ENCODE data around the gene AFF4.
A peak's percentile ranks its signal among the peaks of the same experiment; 100 is the strongest.
"Not testable (repeated sequence)": the region's sequence is repeated elsewhere in the genome, so short reads cannot be mapped to it uniquely, and the experiment has no call there.

Gene AFF4

GRCh38 chr5:132884548-132884947 is 78.9 kb downstream of the AFF4 start:
- no peak for DNase-seq

DNA sequence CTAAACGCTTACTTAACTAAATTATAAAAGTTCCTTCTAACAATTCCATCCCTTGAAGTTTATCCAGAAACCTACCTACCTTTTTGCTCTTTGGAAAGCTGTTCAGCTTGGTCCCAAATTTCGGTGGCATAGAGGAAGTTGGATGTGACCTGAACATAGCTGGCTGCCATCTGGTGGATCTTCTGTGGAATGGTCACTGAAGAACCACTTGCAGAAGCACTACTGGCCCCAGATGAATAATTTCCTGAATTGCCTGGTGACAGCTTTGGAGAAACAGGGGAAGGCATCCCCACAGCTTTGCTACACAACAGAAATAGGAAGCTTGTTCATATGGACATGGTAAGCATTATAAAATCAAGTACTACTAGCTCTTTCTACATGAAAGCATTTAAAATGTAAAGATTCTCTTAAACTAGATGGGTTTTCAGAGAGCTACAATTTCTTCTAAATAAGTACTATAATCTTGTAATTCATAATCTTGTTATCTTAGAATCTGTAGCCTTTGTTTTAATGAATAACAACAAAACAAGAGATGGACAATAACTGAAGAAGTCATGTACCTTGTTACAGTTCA is 80.1 kb downstream of the AFF4 start:
- peak; percentile 65 for DNase-seq

- DNase-seq = no peak
Observed at GRCh38 chr5:132877938-132878337, 85.5 kb downstream of the AFF4 start.

DNA sequence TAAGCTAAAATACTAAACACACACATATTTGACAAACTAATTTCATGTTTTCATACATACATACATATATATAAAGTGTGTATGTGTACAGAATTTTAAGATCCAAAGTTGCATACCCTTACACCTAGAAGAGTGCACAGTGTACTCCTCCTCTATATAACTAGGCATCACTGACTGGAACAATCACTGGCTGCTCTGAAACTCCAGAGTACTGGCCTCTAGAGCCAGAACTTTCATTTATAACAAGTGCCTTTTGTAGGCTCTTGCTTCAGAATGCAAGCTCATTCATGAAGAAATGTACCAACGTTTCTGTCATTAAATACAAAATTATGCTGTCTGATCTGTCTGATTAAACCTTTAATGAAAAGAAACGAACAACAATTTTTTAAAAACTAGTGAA is 86.0 kb downstream of the AFF4 start:
- DNase-seq = no peak

GRCh38 chr5:132876020-132876759 is 87.2 kb downstream of the AFF4 start:
- DNase-seq = no peak

DNA sequence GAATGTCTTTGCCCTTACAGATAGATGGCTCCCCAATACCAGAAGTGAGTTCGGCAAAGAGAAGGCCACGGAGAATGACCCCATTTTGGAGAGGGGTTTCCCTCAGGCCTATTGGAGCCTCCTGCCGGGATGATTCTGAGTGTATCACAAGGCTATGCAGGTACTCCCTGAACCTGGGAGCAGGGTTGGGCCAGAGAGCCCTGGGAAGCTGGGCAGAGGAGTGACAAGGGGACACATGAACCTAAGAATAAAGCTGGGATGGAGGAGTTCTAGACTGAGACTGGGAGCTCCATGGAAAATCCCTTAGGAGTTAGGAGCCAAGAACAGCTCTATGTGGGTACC is 89.5 kb downstream of the AFF4 start:
- no peak for DNase-seq

GRCh38 chr5:132873119-132873929 is 90.1 kb downstream of the AFF4 start, which contains the start of gene LEAP2:
LEAP2 (plus strand) TSS chr5:132873668; CDS start chr5:132873695, 27 bp downstream.
- DNase-seq = no peak

GRCh38 chr5:132872788-132873118 is 90.7 kb downstream of the AFF4 start:
- no peak for DNase-seq

DNA sequence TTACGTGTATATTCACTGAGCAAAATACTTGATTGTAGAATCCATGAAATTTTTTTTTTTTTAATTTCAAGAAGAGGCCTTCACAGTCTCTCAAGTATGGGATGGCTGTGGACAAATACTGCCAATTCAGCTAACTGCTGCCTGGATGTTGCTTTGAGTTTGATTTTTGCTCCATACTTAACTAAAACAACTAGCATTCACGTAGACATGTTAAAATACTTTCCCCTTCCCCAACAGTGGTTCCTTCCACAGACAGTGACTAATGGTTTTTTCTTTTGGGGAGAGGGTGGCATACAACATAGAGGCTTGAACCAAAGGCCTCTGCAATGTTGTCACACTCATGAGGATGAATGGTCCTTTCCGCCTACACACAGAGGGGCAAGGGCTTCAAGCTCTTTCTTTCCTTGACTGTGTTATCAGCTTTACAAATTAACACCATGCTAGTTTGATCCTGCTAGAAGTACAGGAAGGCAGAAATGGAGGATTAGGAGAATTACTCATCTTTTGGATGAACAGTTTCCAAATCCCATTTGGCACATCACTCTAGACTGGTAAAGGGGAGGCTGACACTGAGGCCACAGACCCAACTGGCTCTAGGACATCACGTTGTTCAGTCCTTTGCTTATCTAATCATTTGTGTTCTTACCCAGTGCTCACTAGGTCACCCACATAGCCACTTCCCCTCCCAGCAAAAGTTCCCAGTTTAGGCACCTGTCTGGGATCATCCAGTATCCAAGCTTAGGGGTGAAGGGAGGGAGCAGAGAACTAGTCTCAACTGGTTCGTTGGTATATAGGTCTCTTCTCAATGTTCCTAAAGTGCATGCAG is 91.8 kb downstream of the AFF4 start:
- no peak for DNase-seq

DNA sequence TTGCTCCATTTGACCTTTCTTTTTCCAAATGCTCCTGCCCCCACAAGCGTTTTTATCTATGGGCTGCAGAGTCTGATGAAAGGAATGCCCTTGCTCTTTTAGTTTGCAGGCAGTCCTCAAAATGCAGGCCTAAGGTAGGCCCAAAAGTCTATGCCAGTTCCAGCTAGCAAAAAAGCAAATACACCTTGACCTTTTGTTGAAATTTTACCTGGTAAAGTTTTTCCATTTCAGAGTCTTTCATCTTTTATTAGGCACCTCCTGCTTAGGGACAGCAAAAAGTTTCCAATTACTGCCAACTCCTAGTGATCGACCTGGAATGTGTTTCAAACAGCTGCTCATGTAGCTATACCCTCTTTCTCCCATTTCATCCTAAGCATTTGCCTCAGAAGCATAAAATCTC is 92.6 kb downstream of the AFF4 start:
- no peak for DNase-seq

DNA sequence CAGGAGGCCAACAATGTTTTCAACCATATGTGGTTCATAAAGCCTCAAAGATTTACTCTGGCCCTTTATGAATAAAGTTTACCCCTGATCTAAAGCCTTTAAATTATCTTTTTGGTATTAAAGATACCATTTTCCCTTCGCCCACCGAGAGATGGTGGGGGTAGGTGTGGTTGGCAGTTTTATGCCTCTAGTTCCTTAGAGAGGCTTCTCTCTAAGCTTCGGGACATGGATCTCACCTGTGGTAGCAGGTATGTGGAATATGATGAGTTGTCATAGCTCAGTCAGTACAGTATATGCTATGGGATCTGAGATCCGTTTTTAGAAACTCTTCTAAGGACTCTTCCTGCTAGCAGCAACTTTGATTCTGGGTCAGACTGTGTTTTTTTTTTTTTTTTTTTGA is 94.7 kb downstream of the AFF4 start:
- DNase-seq = no peak

GRCh38 chr5:132867046-132867451 is 96.4 kb downstream of the AFF4 start:
- no peak for DNase-seq

GRCh38 chr5:132866342-132867045 is 96.9 kb downstream of the AFF4 start, which contains the start of the genes GDF9 and UQCRQ:
GDF9 (minus strand) TSS chr5:132866469; CDS start chr5:132864533, 1,936 bp downstream.
UQCRQ (plus strand) TSS chr5:132866642; CDS start chr5:132866882, 240 bp downstream.
- peak; percentile 96 for DNase-seq

DNA sequence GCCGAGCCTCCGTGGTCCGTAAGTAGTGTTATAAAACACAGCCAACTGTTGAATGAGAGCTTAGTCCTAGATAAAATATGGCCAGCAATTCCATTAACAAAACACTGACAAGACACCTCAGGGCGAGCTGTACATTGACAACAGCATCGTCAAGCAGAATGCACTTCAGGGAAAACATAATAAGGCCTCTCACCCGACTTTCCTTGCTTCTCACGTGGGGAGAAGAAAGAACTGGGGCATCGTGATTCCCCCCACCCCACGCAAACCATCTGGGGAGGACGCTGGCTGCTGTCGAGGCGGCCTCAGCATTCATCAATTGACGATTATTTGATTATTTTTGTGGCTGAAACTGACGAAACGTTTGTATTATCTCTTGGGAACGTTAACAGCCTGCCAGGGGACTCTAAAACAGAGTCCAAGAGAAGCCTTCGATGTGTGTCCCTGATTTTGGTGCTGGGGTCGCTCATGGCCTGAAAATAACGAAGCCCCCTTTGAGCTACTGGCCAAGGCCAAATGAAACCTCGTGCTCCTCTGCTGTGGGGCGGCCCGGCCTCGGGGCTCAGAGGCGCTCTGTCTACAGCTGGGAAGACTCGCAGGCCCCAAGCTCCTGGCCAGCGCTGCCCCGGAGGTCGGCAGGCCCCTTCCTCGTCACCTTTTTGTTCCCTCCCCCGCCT is 97.6 kb downstream of the AFF4 start:
- DNase-seq = no peak

GRCh38 chr5:132860742-132861141 is 102.7 kb downstream of the AFF4 start:
- DNase-seq = no peak

- no peak for DNase-seq
Observed at GRCh38 chr5:132859889-132860437, 103.5 kb downstream of the AFF4 start.

DNA sequence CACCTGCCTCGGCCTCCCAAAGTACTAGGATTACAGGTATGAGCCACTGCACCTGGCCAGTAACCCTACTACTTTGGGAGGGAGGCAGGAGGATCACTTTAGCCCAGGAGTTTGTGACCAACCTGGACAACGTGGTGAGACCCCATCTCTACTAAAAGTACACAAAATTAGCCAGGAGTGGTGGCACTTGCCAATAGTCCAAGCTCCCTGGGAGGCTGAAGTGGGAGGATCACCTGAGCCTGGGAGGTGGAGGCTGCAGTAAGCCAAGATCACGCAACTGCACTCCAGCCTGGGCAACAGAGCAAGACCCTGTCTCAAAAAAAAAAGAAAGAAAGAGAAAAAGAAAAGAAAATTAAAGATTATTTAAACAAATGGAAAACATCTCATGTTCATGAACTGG is 107.4 kb downstream of the AFF4 start:
- no peak for DNase-seq

GRCh38 chr5:132854992-132855391 is 108.4 kb downstream of the AFF4 start:
- DNase-seq = not testable (repeated sequence)

DNA sequence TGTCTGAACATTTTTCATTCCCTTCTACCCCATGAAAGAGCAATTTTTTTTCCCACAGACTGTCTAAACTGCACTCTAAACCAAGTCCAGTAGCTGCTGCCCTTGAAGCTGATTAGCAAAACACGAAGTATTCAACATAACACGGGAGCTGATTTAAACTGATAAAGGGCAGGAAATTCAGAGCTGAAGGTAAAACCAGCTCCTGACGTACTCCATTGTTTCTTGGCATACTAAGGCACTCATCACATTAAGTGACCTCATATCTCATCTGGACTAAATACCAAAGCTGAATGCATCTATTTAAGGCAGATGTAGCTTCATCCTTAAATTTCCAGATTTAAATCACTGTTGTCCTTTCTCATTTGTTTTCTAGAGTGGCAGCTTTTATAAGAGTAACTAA is 109.1 kb downstream of the AFF4 start:
- DNase-seq = no peak

DNA sequence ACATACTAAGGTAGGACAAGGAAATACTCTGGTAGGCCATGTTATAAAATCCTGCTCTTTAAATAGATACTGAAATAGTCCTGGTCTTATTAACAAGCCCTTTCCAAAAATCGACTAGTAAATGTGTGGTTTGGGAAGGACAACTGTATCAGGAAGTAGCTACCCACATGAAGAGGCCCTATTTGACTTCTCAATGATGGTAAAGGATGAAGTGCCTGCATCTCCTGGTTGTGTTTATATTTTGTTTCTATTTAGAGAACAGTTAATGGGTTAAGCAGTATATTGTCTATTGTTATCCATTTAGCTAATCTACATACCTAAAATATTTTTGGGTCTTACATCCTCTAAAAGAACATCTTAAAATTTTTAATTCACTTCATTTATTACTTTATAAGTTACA is 109.6 kb downstream of the AFF4 start:
- DNase-seq = no peak

- no peak for DNase-seq
Observed at GRCh38 chr5:132853323-132853722, 110.1 kb downstream of the AFF4 start.
